Measurements from ENCODE around the gene LDB1.

GRCh38 chr10:102153093-102153620, 33.0 kb upstream of the LDB1 start:
- TF ChIP-seq CTCF (IDR thresholded peaks at IDR 0.05) (no peak), POLR2A (IDR thresholded peaks at IDR 0.05) (no peak), EP300 (IDR thresholded peaks at IDR 0.05; ENCODE audit: low read depth) (no peak), POLR2AphosphoS5 (IDR thresholded peaks at IDR 0.05) (no peak)
